H1 (cell line): ENCODE data around the gene ASAP2. TPM values are rescaled to one million over a fixed set of nuclear protein-coding genes. Genes with fewer than 3 reads are reported as not detected.

Experiments
- CTCF ChIA-PET: fragments of 300-600 bp; sonication (Branson Sonifier 250); formaldehyde crosslinking; loops from one replicate; lab custom pipeline; 2021; ENCODE audit not compliant: partially characterized antibody; lab: Charles Lee
- POLR2A ChIA-PET: fragments of 300-600 bp; sonication (Branson Sonifier 250); formaldehyde crosslinking; loops from one replicate; lab custom pipeline; 2021; ENCODE audit warnings: inconsistent platforms; ENCODE audit not compliant: partially characterized antibody; lab: Charles Lee
- DNase-seq, 2 experiments: peaks; one replicate each; pipeline versions ENCODE4 v3.0.0 to v3.0.0-alpha.2; 2010 to 2022; ENCODE audit warnings: low spot score in 2 of 2, low read depth in 1 of 2, mixed read lengths in 1 of 2
- FAIRE-seq: peaks from 2 replicates; lab custom pipeline; 2011; peaks lifted over from hg19 to GRCh38; lab: Jason Lieb, UNC
- H2AFZ ChIP-seq: 2 replicates; pipeline ENCODE4 v1.8.1; 2012; ENCODE audit warnings: low read length, inconsistent platforms
- H2AK5ac ChIP-seq: 2 replicates; pipeline ENCODE4 v1.6.1; 2013; ENCODE audit warnings: low read depth, low read length
- H2BK120ac ChIP-seq: replicated peaks from 2 replicates; pipeline ENCODE3; 2013; ENCODE audit warnings: low read depth, low read length, inconsistent platforms
- H2BK12ac ChIP-seq: 2 replicates; pipeline ENCODE4 v1.6.1; 2013; ENCODE audit warnings: low read depth, low read length
- H2BK15ac ChIP-seq: 2 replicates; pipeline ENCODE4 v1.6.1; 2013; ENCODE audit warnings: low read length
- H2BK20ac ChIP-seq: 2 replicates; pipeline ENCODE4 v1.6.1; 2013; ENCODE audit warnings: low read length
- H2BK5ac ChIP-seq: 2 replicates; pipeline ENCODE4 v1.6.1; 2013; ENCODE audit warnings: low read depth, low read length
- H3K14ac ChIP-seq: 2 replicates; pipeline ENCODE4 v1.6.1; 2013; ENCODE audit warnings: inconsistent platforms; ENCODE audit not compliant: insufficient read length
- H3K18ac ChIP-seq: 2 replicates; pipeline ENCODE4 v1.6.1; 2013; ENCODE audit warnings: low read length; ENCODE audit errors: extremely low read depth
- H3K23ac ChIP-seq: 2 replicates; pipeline ENCODE4 v1.6.1; 2013; ENCODE audit warnings: inconsistent platforms; ENCODE audit not compliant: insufficient read length
- H3K23me2 ChIP-seq: 2 replicates; pipeline ENCODE4 v1.6.1; 2013; ENCODE audit warnings: low read depth, low read length
- H3K27ac ChIP-seq: 2 replicates; pipeline ENCODE4 v1.6.1; 2011; ENCODE audit warnings: low read depth, low read length, inconsistent platforms
- H3K27me3 ChIP-seq, 4 experiments: replicated peaks in 1 of 4; 1 replicate in 1 of 4; 2 replicates in 3 of 4; pipeline versions ENCODE4 v1.6.1 to v1.8.1; 2011 to 2013; ENCODE audit warnings: low read length in 3 of 4, mild to moderate bottlenecking in 3 of 4, inconsistent platforms in 2 of 4, mixed read lengths in 2 of 4, moderate library complexity in 1 of 4; ENCODE audit not compliant: control insufficient read depth in 3 of 4, insufficient read depth in 3 of 4; ENCODE audit errors: extremely low read depth in 1 of 4
- H3K36me3 ChIP-seq, 4 experiments: 2 replicates each; pipeline versions ENCODE4 v1.6.1 to v1.8.1; 2011 to 2013; ENCODE audit warnings: mild to moderate bottlenecking in 4 of 4, low read length in 3 of 4, moderate library complexity in 2 of 4, control low read depth in 1 of 4, inconsistent platforms in 1 of 4; ENCODE audit not compliant: insufficient read depth in 4 of 4, control insufficient read depth in 2 of 4
- H3K4ac ChIP-seq: replicated peaks from 2 replicates; pipeline ENCODE3; 2013; ENCODE audit warnings: low read length, low read depth, mixed read lengths, inconsistent platforms; ENCODE audit not compliant: insufficient read length
- H3K4me1 ChIP-seq, 4 experiments: replicated peaks in 1 of 4; 1 replicate in 1 of 4; 2 replicates in 3 of 4; pipeline versions ENCODE4 v1.6.1 to v1.8.1; 2011 to 2013; ENCODE audit warnings: low read length in 3 of 4, inconsistent platforms in 2 of 4, mixed read lengths in 1 of 4; ENCODE audit not compliant: insufficient read depth in 4 of 4, control insufficient read depth in 3 of 4
- H3K4me2 ChIP-seq, 2 experiments: 2 replicates each; pipeline versions ENCODE4 v1.6.1 to v1.8.1; 2011 to 2013; ENCODE audit warnings: low read depth in 2 of 2, low read length in 2 of 2, control low read depth in 1 of 2, inconsistent platforms in 1 of 2, mild to moderate bottlenecking in 1 of 2; ENCODE audit not compliant: insufficient read depth in 1 of 2
- H3K4me3 ChIP-seq, 4 experiments: fragments of 200-600, 300-600 bp in 1 of 4; sonication (generic), shearing (Covaris generic), sonication (Bioruptor Twin) in 1 of 4; 2 replicates each; pipeline versions ENCODE4 v1.5.1 to v1.8.1; 2011 to 2016; ENCODE audit warnings: low read length in 4 of 4, low read depth in 3 of 4, control low read depth in 2 of 4, inconsistent platforms in 2 of 4, mild to moderate bottlenecking in 2 of 4, mixed read lengths in 1 of 4, moderate library complexity in 1 of 4; ENCODE audit not compliant: insufficient read depth in 2 of 4; ENCODE audit errors: extremely low read depth in 1 of 4
- H3K56ac ChIP-seq: replicated peaks from 2 replicates; pipeline ENCODE3; 2013; ENCODE audit warnings: low read depth, mild to moderate bottlenecking, mixed read lengths, low read length, inconsistent platforms; ENCODE audit not compliant: insufficient read length
- H3K79me1 ChIP-seq: 2 replicates; pipeline ENCODE4 v1.6.1; 2013; ENCODE audit warnings: low read depth, low read length, control low read depth
- H3K79me2 ChIP-seq, 2 experiments: 2 replicates each; pipeline versions ENCODE4 v1.6.1 to v1.8.1; 2012 to 2013; ENCODE audit warnings: low read length in 2 of 2, mild to moderate bottlenecking in 2 of 2, inconsistent platforms in 1 of 2; ENCODE audit not compliant: insufficient read depth in 2 of 2, control insufficient read depth in 1 of 2
- H3K9ac ChIP-seq, 4 experiments: replicated peaks in 1 of 4; 1 replicate in 1 of 4; 2 replicates in 3 of 4; pipeline versions ENCODE4 v1.6.1 to v1.8.1; 2011 to 2013; ENCODE audit warnings: low read depth in 3 of 4, low read length in 3 of 4, control low read depth in 2 of 4, mild to moderate bottlenecking in 2 of 4, moderate library complexity in 2 of 4, inconsistent platforms in 1 of 4; ENCODE audit errors: extremely low read depth in 1 of 4
- H3K9me3 ChIP-seq, 2 experiments: 2 replicates each; pipeline versions ENCODE4 v1.6.1 to v1.8.1; 2012 to 2013; ENCODE audit warnings: mild to moderate bottlenecking in 2 of 2, moderate library complexity in 2 of 2, control low read depth in 1 of 2, inconsistent platforms in 1 of 2, low read depth in 1 of 2, low read length in 1 of 2, mixed read lengths in 1 of 2; ENCODE audit not compliant: insufficient read depth in 2 of 2
- H4K20me1 ChIP-seq, 2 experiments: replicated peaks in 1 of 2; 2 replicates each; pipeline versions ENCODE3 to v1.8.1; 2011 to 2013; ENCODE audit warnings: inconsistent platforms in 2 of 2, low read length in 2 of 2, mild to moderate bottlenecking in 1 of 2; ENCODE audit not compliant: insufficient read depth in 2 of 2, control insufficient read depth in 1 of 2
- H4K5ac ChIP-seq: 2 replicates; pipeline ENCODE4 v1.6.1; 2013; ENCODE audit warnings: low read length, low read depth, mixed read lengths, inconsistent platforms; ENCODE audit not compliant: insufficient read length
- H4K8ac ChIP-seq: 2 replicates; pipeline ENCODE4 v1.8.0; 2013; ENCODE audit warnings: mild to moderate bottlenecking, moderate library complexity, low read length, inconsistent platforms; ENCODE audit not compliant: insufficient read depth; ENCODE audit errors: extremely low read depth
- H4K91ac ChIP-seq: replicated peaks from 2 replicates; pipeline ENCODE3; 2013; ENCODE audit warnings: low read length, mixed read lengths, inconsistent platforms; ENCODE audit not compliant: insufficient read length
- CBX5 ChIP-seq: fragments of 300-800, 300-1000 bp; sonication (generic); IDR thresholded peaks from 2 replicates; pipeline ENCODE4 v1.7.1; 2016; ENCODE audit warnings: antibody characterized with exemption, low read length, low read depth
- JUND ChIP-seq: IDR thresholded peaks from 2 replicates; pipeline ENCODE4 v1.6.1; 2011; ENCODE audit warnings: mild to moderate bottlenecking, improper control_type of control experiment, low read length
- KDM4A ChIP-seq: IDR thresholded peaks from one replicate; pipeline ENCODE4 v1.7.1; 2012; ENCODE audit warnings: low read depth, mild to moderate bottlenecking, moderate library complexity, low read length, inconsistent platforms; ENCODE audit not compliant: severe bottlenecking
- MAFK ChIP-seq: IDR thresholded peaks from 2 replicates; pipeline ENCODE4 v1.6.1; 2012; ENCODE audit warnings: low read depth, mild to moderate bottlenecking, improper control_type of control experiment, low read length
- RNF2 ChIP-seq: fragments of 200-900, 300-1000 bp; sonication (generic); IDR thresholded peaks from 2 replicates; pipeline ENCODE4 v1.7.1; 2016; ENCODE audit warnings: borderline replicate concordance, low read depth, mild to moderate bottlenecking, antibody characterized with exemption, low read length; ENCODE audit not compliant: poor library complexity, severe bottlenecking; ENCODE audit errors: missing control alignments
- WGBS, 2 experiments: shearing (Covaris generic) in 1 of 2; methylation state at CpG; one replicate each; pipeline versions ENCODE4 v1.1.6 to v1.1.7; 2013 to 2015; ENCODE audit warnings: low lambda C conversion rate in 2 of 2, mixed read lengths in 2 of 2, inconsistent platforms in 1 of 2, low coverage in 1 of 2, missing lambda C conversion rate in 1 of 2; ENCODE audit not compliant: insufficient replicate concordance in 2 of 2, insufficient coverage in 1 of 2, insufficient read length in 1 of 2; ENCODE audit errors: extremely low coverage in 1 of 2, missing lambda C conversion rate in 1 of 2; 5-methylcytosine and 5-hydroxymethylcytosine counted together
- polyA plus RNA-seq, 7 experiments: library from polyadenylated mRNA; depleted of rRNA in 3 of 7; stranded (reverse) in 5 of 7; unstranded in 2 of 7; fragments of >200 nt in 5 of 7; fragments of 200-250 nt in 2 of 7; gene quantifications; 1 replicate in 5 of 7; 2 replicates in 1 of 7; 4 replicates in 1 of 7; pipeline versions ENCODE4 v1.2.1 to v1.2.3, GENCODE V29; 2011 to 2013; ENCODE audit warnings: missing spikeins in 2 of 7, mixed read lengths in 2 of 7
- total RNA-seq: library from RNA; stranded (reverse); fragmentation: NEBNext Ultra II Directional; extraction: Animal tissue kit (Norgen Biotek cat#: 25700); gene quantifications from 2 replicates; pipeline ENCODE4 v1.2.1, GENCODE V29; 2021
- TF ChIP-seq, protein P1 (sequence below): IDR thresholded peaks from 2 replicates; pipeline ENCODE4 v1.6.1; 2012; ENCODE audit warnings: inconsistent platforms

ASAP2 gene
- total and polyA plus RNA-seq, 2 of the 8 experiments (the other 6 are each of a cell fraction or from before 2014, with no cell fraction given), result 10.2 to 18.7 TPM

DNA sequence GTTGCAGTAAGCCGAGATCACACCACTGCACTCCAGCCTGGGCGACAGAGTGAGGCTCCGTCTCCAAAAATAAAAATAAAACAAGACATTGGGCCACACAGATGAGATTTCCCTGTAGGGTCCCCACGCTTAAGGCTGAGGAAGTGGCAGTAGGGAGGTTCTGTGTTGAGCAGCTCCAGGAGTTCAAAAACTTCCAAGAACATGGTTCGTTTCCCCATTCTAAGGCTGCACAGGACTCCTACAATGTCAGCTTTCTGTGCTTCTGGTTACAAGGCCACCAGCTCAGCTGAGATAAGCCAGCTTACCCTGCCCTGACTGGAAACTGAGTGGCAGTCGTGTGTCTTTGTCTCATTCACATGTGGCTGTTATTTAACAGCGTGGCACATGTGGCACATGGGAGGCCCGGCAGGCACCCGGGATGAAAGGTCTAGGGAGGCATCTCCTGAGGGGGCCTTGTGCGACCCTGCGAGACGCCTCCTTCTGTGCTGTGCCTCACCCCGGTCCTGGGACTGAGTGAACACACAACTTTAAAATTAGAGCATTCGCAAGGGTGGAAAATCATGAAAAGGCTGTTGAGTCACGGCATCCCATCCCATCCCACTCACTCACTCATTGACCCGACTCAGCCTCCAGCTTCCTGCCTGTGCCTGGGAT lies 209.0 kb downstream of the ASAP2 start:
- CTCF ChIA-PET, result interaction anchor here (0.9 to 1.8 kb wide), 3 partner anchors 210 to 277 kb away, joined by 3 to 4 read pairs (median 3); no protein-coding TSS in a partner anchor

More for the DNA sequence above, 209.0 kb downstream of the ASAP2 start:
- no peak overlapping the region for H3K18ac ChIP-seq
- H2BK20ac ChIP-seq, result no peak overlapping the region
- no peaks in the 10 kb centered on the region for H3K9me3 ChIP-seq
- H2BK5ac ChIP-seq, result no peak overlapping the region
- H4K20me1 ChIP-seq, result no peaks in the 10 kb centered on the region
- H3K14ac ChIP-seq, result no peak overlapping the region
- H2BK15ac ChIP-seq, result no peak overlapping the region
- H2AK5ac ChIP-seq, result no peak overlapping the region
- no peak overlapping the region for H2AFZ ChIP-seq
- H3K4me1 ChIP-seq, result no peaks in the 10 kb centered on the region
- H3K4me2 ChIP-seq, result no peak overlapping the region
- no peak overlapping the region for H3K4ac ChIP-seq
- H2BK12ac ChIP-seq, result no peak overlapping the region
- H3K4me3 ChIP-seq, result no peak overlapping the region
- no peak overlapping the region for H2BK120ac ChIP-seq
- H3K79me2 ChIP-seq, result peaks cover 0 to 4% of the 10 kb centered on the region in 2 experiments; a peak in 1 of 4 replicates
- no peaks in the 10 kb centered on the region for H3K27me3 ChIP-seq
- no peak overlapping the region for H4K8ac ChIP-seq
- no peak overlapping the region for H4K5ac ChIP-seq
- H3K27ac ChIP-seq, result no peak overlapping the region
- no peak for TF ChIP-seq MAFK
- TF ChIP-seq, protein P1, sequence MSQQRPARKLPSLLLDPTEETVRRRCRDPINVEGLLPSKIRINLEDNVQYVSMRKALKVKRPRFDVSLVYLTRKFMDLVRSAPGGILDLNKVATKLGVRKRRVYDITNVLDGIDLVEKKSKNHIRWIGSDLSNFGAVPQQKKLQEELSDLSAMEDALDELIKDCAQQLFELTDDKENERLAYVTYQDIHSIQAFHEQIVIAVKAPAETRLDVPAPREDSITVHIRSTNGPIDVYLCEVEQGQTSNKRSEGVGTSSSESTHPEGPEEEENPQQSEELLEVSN, result no peak
- TF ChIP-seq JUND, result no peak
- TF ChIP-seq KDM4A, result no peak
- TF ChIP-seq RNF2, result no peak
- no peak for TF ChIP-seq CBX5
- no peak overlapping the region for H3K9ac ChIP-seq
- H3K56ac ChIP-seq, result no peak overlapping the region
- WGBS, 2 experiments, result 91% methylated on average over 15 of the region's 16 CpGs; no CpG with 5 or more reads in 1 of the 2 experiments
- POLR2A ChIA-PET, result no interaction called here
- FAIRE-seq (no peak), DNase-seq (no peak)
- H3K79me1 ChIP-seq, result no peaks in the 10 kb centered on the region; the same call in none of the 2 replicates
- H3K36me3 ChIP-seq, result no peaks in the 10 kb centered on the region; a peak in 1 of 8 replicates
- no peaks in the 10 kb centered on the region for H3K23me2 ChIP-seq
- H4K91ac ChIP-seq, result no peak overlapping the region
- H3K23ac ChIP-seq, result no peak overlapping the region
